HG03571 (cell line): ENCODE measurements around the gene METAP1D.
A peak's percentile ranks its signal among the peaks of the same experiment; 100 is the strongest.

Source experiments
- ATAC-seq: cut with Tn5 transposase; IDR thresholded peaks from one replicate; pipeline ENCODE4 v1.9.1; 2021; ENCODE audit not compliant: unreplicated experiment

The METAP1D gene

GRCh38 chr2:172079416-172079815 lies 79.7 kb downstream of the METAP1D start:
- ATAC-seq: no peak

GRCh38 chr2:172079838-172080640 lies 80.3 kb downstream of the METAP1D start:
- ATAC-seq: no peak

DNA sequence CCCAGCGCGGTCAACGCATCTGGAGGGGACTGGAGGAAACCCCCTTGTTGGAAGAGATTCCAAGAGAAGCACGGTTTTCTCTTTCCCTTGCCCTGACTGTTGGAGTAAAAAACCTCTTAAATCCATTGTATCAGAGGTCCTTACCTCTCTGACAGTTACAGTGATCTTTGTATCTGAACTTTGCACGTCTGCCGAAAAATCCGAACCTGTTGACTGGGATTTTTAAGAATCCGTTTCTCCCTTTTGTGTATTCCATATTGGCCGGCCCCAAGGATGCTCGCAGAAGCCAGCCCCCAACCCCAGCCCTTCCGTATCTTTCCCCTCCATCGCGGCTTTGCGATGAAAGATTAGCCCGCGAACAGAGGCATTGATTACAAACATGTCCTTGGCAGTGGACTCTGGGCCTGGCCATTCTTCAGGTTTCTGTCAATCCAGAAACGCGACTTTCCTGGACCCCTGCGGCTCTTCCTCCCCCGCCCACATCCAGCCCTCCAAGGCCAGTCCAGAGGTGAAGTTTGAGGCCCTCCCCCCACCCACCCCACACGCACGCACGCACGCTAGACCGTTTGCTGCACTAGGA lies 81.0 kb downstream of the METAP1D start:
- ATAC-seq: no peak

GRCh38 chr2:172081221-172082022 lies 81.7 kb downstream of the METAP1D start:
- no peak for ATAC-seq

DNA sequence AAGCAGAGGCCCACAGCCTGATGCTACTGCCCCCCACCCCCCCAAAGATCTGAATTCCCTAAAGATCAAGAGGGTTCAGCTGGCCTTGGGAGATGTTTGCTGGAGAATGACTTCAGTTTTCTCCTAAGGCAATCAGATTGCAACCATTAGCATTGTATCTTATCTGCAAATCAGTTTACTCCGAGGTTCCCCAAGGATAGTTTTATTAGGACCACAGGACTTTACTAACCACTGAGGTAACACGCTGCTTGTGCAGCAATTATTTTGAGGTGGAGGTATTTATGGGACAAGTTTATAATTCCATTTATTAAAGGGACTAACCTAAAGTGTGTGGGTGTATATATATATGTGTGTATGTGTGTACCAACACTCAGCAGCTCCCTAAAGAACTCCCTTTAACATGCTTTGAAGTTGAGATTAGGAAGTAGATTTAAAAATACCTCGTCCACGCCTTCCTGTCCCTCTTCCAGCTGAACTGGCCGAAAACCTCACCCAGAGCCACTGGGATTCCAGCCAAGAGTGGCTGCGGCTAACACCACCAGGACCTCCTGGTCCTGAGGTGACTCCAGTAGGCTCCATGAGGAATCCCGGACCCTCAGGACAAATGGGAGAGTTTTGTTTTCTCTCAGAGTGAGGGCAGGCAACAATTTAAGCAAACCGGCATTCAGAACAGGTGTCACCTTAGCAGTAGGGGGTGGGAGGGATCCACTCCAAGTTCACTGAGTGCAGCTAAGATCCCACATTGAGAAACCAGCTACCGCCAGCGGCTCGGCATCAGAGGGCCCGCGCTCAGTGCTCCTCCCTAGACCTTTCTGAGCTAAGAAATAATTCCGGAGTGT lies 82.6 kb downstream of the METAP1D start:
- ATAC-seq: no peak

DNA sequence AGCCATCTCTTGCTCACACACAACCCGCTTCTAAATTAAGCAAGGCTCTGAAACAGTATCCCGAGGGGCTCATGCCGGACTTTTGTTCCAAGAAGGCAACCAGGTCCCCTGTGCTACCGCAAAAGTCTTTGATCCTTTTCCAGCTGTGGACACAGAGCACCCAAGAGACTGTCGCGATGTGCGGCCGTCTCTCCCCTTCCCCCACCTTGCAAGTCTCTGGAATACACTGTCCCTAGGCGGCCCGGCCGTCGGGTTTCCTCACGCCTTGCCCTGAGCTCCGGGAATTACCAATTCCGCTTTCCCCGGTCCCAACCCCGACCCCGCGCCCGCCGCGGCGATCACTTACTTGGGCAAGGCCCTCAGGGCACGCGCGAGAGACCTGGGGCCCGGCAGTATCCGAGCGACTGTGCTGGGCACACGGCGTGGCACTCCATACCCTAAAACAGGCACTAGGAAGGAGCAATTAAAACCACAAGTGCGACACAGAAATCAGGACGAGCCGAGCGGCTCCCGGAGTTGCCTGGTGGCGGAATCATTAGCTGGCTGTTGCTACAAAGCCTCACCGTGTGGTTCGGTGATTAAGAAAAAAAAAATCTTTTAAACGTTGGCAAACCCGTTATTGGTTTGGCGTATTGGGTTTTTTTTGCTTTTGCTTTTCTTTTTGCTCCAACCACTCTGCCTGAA lies 83.3 kb downstream of the METAP1D start:
- ATAC-seq: no peak

- ATAC-seq: no peak
Measured at GRCh38 chr2:172083628-172084394, 84.1 kb downstream of the METAP1D start.

- ATAC-seq: no peak
Measured at GRCh38 chr2:172084395-172084644, 84.6 kb downstream of the METAP1D start.

GRCh38 chr2:172084645-172085459 lies 85.1 kb downstream of the METAP1D start:
- ATAC-seq: peak; percentile 86

- peak; percentile 15 for ATAC-seq
Measured at GRCh38 chr2:172085460-172086159, 85.9 kb downstream of the METAP1D start, which contains the start of gene DLX1. Gene DLX1 (plus strand): TSS chr2:172085507. CDS start chr2:172085678, 171 bp downstream.

GRCh38 chr2:172086241-172087206 lies 86.8 kb downstream of the METAP1D start:
- ATAC-seq: no peak

GRCh38 chr2:172087207-172087779 lies 87.5 kb downstream of the METAP1D start:
- ATAC-seq: no peak

- no peak for ATAC-seq
Measured at GRCh38 chr2:172087780-172088244, 88.1 kb downstream of the METAP1D start.

GRCh38 chr2:172088245-172089004 lies 88.7 kb downstream of the METAP1D start:
- no peak for ATAC-seq

- no peak for ATAC-seq
Measured at GRCh38 chr2:172089005-172089504, 89.3 kb downstream of the METAP1D start.

GRCh38 chr2:172089633-172090032 lies 89.9 kb downstream of the METAP1D start:
- ATAC-seq: no peak
